Left ventricle myocardium superior (tissue), 1 donor: ENCODE results near the gene WWTR1. TPM values are rescaled to one million over a fixed set of nuclear protein-coding genes. Genes with fewer than 3 reads are reported as not detected.
A peak's percentile ranks its signal among the peaks of the same experiment; 100 is the strongest.

Source experiments
- ATAC-seq: fragments of 200-7000 bp; cut with Tn5 transposase; one replicate; pipeline ENCODE4 v1.9.1; 2020; ENCODE audit warnings: mild to moderate bottlenecking, moderate library complexity
- DNase-seq: peaks from one replicate; pipeline ENCODE4 v3.0.0-alpha.2; 2020
- intact Hi-C: fragments of 100-400 bp; cut with micrococcal nuclease; formaldehyde crosslinking; loops from one replicate; pipeline ENCODE4 v1.11.0; 2022
- total RNA-seq: library from RNA; stranded (reverse); fragmentation: NEBNext Ultra II Directional; extraction: Animal tissue kit (Norgen Biotek cat#: 25700); gene quantifications from one replicate; pipeline ENCODE4 v1.2.1, GENCODE V29; 2021
- donor health status: DM: no; HTN: yes; CAD: no; lungs with severe emphysema.

The WWTR1 gene
- total RNA-seq, 1 donor from 2014 or later: 40.0 TPM

DNA sequence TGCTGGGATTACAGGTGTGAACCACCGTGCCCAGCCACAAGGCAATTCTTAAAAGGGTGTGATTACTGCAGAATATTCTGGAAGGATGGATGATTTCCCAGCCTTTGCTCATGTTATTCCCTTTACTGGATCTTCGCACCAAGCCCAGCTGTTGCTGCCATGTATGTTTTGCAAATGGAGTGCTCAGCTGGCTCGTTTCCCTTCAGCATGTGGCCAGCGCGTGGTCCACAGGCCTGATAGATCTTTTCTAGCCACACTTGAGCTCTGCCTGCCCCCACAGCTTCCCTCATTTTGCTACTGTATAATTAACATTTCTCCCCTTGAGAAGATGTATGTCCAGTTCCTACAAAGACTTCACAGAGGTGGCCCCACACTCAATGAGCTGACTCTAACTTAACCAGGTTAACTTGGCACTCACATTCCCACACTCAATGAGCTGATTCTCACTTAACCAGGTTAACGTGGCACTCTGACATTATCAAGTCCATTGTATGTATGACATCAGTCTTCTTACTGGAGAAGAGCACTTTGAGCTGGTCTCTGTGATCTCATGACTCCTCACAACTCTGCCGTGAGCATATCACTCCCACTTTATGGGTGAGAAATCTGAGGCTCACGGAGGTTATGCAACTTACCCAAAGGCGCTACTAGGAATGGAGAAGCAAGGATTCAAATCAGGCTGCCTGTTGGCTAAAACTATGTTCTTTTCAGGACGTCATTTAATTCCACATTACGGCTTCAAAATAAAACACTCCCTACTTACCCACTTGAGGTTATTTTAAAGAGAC lies 134.1 kb downstream of the WWTR1 start:
- DNase-seq (no peak), ATAC-seq (no peak)
- intact Hi-C loops: no loop called here

DNA sequence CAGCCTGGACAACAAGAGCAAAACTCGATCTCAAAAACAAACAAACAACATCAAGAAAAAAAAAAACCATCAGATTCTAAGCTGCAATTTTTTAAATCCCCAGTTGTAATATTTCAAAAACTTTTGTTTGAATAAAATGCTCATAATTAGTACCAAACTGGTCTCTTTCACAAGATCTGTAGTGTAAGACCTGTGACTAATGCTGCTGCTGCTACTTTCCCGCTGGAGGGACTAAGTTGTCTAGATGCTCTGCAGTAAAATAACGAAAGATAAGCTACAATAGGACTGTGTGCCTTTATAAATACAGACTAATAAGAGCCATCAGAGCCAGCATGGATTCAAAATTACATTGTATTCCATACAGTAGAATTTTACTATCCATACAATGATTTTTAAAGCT lies 137.9 kb downstream of the WWTR1 start:
- intact Hi-C loops: no loop called here
- no peak for ATAC-seq

GRCh38 chr3:149516920-149517319 lies 140.9 kb downstream of the WWTR1 start:
- DNase-seq: no peak
- intact Hi-C loops: no loop called here

More for the DNA sequence above, 137.9 kb downstream of the WWTR1 start:
- DNase-seq: no peak

GRCh38 chr3:149515249-149515648 lies 142.6 kb downstream of the WWTR1 start:
- no peak for DNase-seq
- intact Hi-C loops: no loop called here
- no peak for ATAC-seq

More at GRCh38 chr3:149516920-149517319, 140.9 kb downstream of the WWTR1 start:
- ATAC-seq: no peak

DNA sequence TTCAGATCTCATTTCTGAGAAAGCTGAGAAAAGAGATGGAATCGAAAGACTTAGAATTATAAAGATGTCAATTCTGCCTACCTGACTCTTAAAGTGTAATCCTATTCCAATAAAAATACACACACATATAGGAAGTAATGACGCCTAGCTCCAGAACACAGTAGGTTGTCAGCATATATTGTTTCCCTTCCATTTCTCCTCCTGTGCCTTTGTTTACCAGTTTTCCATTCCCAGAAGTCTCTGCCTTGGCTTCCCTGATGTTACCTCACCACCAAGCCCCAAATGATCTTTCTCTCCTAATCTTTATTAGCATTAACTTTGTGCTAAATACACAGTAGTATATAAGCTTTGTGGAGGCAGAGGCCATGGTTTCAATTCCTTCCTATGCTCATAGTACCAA lies 143.4 kb downstream of the WWTR1 start:
- no peak for ATAC-seq
- intact Hi-C loops: no loop called here
- DNase-seq: no peak

- ATAC-seq: peak; percentile 80
- intact Hi-C loops: loop anchor here (2.0 kb wide), 1 partner anchor 205 kb away; no protein-coding TSS in a partner anchor
- peak; percentile 66 for DNase-seq
Measured at GRCh38 chr3:149512073-149512782, 145.6 kb downstream of the WWTR1 start.

DNA sequence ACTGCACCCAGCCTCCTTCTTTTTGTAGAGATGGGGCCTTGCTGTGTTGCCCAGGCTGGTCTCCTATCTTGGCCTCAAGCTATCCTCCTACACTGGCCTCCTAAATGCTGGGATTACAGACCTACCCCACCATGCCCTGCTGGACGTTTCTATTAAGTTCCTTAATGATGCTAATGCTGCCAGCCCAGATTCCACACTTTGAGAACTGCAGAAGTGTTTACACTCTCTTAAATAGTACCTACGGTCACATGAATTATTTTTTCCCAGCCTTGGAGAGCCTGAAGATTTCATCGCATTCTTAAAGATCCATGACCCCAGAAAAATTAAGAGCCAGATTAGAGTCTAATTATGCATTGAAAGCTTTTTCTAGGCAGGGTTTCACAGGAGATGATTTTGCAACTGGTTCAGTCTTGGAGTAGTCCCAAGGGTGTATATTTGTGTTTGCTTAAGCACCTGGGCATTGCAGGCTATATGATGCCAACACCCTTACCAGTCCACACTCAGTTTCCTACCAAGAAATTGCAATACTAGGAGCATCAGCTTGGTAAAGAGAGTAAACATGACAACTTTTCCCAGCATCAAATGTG lies 146.7 kb downstream of the WWTR1 start:
- intact Hi-C loops: no loop called here
- no peak for ATAC-seq
- no peak for DNase-seq

DNA sequence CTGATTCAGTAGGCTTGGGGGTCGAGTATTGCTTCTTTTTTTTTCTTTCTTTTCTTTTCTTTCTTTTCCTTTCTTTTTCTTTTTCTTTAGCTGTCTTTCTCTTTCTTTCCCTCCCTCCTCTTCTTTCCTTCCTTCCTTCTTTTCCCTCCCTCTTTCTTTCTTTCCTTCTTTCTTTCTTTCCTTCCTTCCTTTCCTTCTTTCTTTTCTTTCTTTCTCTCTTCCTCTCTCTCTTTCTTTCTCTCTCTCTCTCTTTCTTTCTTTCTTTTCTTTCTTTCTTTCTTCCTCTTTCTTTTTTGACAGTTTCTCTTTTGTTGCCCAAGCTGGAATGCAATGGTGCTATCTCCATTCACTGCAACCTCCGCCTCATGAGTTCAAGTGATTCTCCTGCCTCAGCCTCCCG lies 147.3 kb downstream of the WWTR1 start:
- ATAC-seq (no peak), DNase-seq (no peak)
- intact Hi-C loops: no loop called here

DNA sequence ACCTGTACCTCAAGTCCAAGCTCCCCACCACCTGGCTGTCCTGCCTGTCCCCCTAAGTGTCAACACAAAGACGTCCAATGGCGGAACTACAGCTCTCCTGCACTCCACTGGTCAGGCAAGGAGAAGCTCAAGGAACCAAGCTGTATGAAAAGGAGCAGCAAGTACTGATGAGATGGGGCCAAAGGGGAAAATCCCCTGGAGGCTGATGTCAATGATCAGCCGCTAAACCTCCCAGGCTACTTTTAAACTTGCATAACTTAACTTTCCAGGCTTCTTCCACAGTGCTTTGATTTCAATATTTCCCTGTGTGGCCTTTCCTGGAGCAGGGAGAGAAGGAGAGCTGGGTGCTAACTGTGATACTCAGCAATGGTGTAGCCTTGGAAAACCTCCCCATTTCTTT lies 148.3 kb downstream of the WWTR1 start:
- DNase-seq (no peak), ATAC-seq (no peak)
- intact Hi-C loops: no loop called here

GRCh38 chr3:149507491-149508324 lies 150.1 kb downstream of the WWTR1 start:
- intact Hi-C loops: no loop called here
- no peak for DNase-seq
- ATAC-seq: peak; percentile 45

- ATAC-seq (no peak), DNase-seq (no peak)
- intact Hi-C loops: no loop called here
Measured at GRCh38 chr3:149506965-149507364, 150.9 kb downstream of the WWTR1 start.

DNA sequence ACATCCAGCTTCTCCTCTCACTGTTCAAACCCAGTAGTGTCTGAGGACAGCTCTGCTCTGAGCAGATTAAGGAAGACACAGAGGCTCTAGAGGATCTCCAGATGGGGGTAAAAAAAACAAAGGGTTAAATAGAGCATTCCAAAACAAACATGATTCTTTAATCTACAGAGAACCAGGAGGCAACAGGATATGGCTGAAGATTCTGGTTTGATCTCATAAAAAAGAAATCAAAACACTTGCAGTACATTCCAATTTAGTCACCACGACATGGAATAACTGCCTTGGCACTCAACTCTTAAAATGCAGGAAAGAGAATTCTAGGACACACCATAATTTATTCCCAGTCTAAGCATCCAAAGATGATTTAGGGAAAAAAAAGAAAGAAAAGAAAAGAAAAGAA lies 151.3 kb downstream of the WWTR1 start:
- intact Hi-C loops: no loop called here

GRCh38 chr3:149502438-149502837 lies 155.4 kb downstream of the WWTR1 start:
- intact Hi-C loops: no loop called here
- DNase-seq (no peak), ATAC-seq (no peak)

More for the DNA sequence above, 151.3 kb downstream of the WWTR1 start:
- DNase-seq (no peak), ATAC-seq (no peak)

DNA sequence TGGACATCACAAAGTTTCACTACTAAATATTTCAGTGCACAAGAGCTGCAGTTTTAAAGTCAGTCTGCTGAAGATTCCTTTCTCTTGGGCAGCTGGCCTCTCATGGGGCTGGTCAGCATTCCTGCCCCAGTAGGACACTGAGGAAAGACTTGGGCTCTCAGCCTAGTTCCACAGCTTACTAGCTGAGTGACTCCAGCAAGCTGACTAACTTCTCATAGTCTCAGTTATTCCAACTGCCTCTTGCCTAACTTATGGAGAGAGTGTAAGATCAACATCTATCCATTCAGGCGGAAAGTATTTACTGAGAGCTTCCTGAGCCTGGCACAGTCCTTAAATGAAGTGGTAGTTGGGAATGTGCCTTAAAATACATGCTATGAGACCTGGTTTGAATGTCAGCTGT lies 156.3 kb downstream of the WWTR1 start:
- ATAC-seq: no peak
- no peak for DNase-seq
- intact Hi-C loops: no loop called here

DNA sequence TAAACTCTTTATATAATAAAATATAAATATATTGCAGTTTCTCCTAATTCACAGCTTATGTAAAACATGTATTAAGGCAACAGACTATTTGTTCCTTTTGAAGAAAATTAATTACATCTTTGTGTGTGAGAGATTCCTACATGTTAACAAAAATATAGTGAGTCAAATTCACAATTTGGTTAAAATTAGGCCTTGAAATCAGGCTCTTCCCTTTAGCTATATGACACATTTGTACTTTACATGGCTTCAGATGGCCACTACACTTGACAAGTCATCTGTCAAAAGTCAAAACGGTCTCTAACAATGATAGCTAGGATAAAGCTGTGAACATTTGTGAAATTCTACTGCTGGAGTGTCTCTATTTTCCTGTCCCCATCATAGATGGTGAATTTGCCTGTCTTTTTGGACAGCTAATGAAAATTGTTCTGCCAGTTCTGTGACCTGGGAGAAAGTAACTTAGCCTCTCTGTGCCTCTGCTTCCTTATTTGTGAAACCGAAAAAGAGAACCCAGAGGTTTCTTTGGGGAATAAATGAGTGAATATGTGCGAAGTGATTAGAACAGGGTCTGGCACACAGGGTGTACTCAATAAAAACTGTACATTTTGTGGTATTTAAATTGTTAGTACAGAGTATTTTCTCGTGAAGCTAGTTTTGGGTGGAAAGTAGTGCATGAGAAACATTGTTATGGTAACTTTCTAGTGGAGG lies 159.7 kb downstream of the WWTR1 start:
- ATAC-seq (no peak), DNase-seq (no peak)
- intact Hi-C loops: no loop called here

GRCh38 chr3:149496891-149497290 lies 160.9 kb downstream of the WWTR1 start:
- ATAC-seq (no peak), DNase-seq (no peak)
- intact Hi-C loops: no loop called here

DNA sequence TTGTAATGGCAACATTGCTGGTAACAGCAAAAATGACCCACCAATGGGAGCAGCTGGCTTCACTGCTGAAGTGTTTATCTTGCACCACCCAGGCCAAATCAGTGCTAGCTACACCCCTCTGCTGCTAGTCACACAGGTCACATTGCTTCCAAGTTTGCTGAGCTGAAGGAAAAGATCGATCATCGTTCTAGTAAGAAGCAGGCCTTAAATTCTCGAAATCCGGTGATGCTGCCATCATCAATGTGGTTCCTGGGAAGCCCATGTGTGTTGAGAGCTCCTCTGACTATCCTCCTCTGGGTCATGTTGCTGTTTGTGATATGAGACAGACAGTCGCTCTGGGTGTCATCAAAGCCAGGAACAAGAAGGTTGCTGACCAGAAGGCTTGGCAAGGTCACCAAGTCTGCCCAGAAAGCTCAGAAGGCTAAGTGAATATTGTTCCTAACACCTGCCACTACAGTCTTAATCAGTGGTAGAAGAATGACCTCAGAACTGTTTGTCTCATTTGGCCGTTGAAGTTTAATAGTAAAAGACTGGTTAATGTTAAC lies 162.2 kb downstream of the WWTR1 start:
- ATAC-seq (no peak), DNase-seq (no peak)
- intact Hi-C loops: no loop called here

DNA sequence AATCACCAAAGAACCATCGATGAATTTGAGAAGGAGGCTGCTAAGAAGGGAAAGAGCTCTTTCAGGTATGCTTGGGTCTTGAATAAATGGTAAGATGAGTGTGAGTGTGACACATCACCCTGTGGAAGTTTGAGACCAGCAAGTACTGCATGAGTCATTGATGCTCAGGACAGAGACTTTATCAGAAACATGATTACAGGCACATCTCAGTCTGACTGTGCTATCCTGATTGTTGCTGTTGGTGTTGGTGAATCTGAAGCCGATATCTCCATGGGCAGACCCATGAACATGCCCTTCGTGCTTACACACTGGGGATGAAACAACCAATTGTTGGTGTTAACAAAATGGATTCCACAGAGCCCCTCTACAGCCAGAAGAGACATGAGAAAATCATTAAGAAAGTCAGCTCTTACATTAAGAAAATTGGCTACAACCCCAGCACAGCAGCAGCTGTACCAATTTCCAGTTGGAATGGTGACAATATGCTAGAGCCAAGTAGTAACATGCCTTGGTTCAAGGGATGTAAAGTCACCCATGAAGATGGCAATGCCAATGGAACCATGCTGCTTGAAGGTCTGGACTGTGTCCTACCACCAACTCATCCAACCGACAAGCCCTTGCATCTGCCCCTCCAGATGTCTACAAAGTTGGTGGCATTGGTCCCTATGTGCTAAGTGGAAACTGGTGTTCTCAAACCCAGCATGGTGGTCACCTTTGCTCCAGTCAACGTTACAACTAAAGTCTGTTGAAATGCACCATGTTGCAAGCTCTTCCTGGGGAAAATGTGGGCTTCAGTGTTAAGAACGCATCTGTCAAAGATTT lies 162.9 kb downstream of the WWTR1 start:
- DNase-seq (no peak), ATAC-seq (no peak)
- intact Hi-C loops: no loop called here
